HEK293 (cell line): ENCODE data around the gene CACHD1.

Experiments
- CTCF ChIA-PET: fragments of 350-600 bp; formaldehyde crosslinking; extraction: SDS; loops from one replicate; lab custom pipeline; 2021; ENCODE audit warnings: antibody characterized with exemption; lab: Yijun Ruan, JAX
- POLR2A ChIA-PET: fragments of 300-600 bp; formaldehyde crosslinking; extraction: SDS; loops from one replicate; lab custom pipeline; 2020; ENCODE audit warnings: antibody characterized with exemption, inconsistent platforms; lab: Yijun Ruan, JAX
- H3K27ac ChIP-seq: fragments of 200-500 bp; sonication (Bioruptor generic); 2 replicates; pipeline ENCODE4 v1.5.1; 2014; ENCODE audit warnings: low read depth, low read length, control low read depth, inconsistent platforms; ENCODE audit errors: extremely low read depth
- H3K36me3 ChIP-seq, 2 experiments: fragments of 200-500 bp in 1 of 2; sonication (Bioruptor generic) in 1 of 2; 1 replicate in 1 of 2; 2 replicates in 1 of 2; pipeline ENCODE4 v1.5.1; 2014 to 2017; ENCODE audit warnings: inconsistent platforms in 2 of 2, low read length in 2 of 2; ENCODE audit not compliant: control insufficient read depth in 2 of 2, insufficient read depth in 1 of 2
- H3K4me1 ChIP-seq: fragments of 200-500 bp; sonication (Bioruptor generic); 2 replicates; pipeline ENCODE4 v1.5.1; 2014; ENCODE audit warnings: mild to moderate bottlenecking, low read length, inconsistent platforms; ENCODE audit not compliant: control insufficient read depth, insufficient read depth
- H3K4me3 ChIP-seq: 2 replicates; pipeline ENCODE4 v1.5.1; 2011; ENCODE audit warnings: low read depth, mild to moderate bottlenecking, control low read depth, low read length, moderate library complexity
- H3K9me3 ChIP-seq: fragments of 200-500 bp; sonication (Bioruptor generic); 2 replicates; pipeline ENCODE4 v1.5.1; 2014; ENCODE audit warnings: low read depth, low read length, inconsistent platforms; ENCODE audit not compliant: control insufficient read depth, insufficient read depth
- KLF1 ChIP-seq: fragments of 450-650 bp; formaldehyde crosslinking; IDR thresholded peaks from 2 replicates; pipeline ENCODE4 v1.5.1; 2016; ENCODE audit warnings: missing biosample characterization, missing genetic modification characterization
- KLF8 ChIP-seq: fragments of 450-650 bp; formaldehyde crosslinking; IDR thresholded peaks from 2 replicates; pipeline ENCODE4 v1.5.1; 2016; ENCODE audit warnings: missing biosample characterization, missing genetic modification characterization
- OSR2 ChIP-seq: fragments of 450-650 bp; formaldehyde crosslinking; IDR thresholded peaks from 2 replicates; pipeline ENCODE4 v1.5.1; 2016; ENCODE audit warnings: missing biosample characterization, missing genetic modification characterization
- REPIN1 ChIP-seq: fragments of 450-650 bp; formaldehyde crosslinking; IDR thresholded peaks from 2 replicates; pipeline ENCODE4 v1.5.1; 2017; ENCODE audit warnings: missing biosample characterization, missing genetic modification characterization, low read depth
- SALL2 ChIP-seq: fragments of 450-650 bp; formaldehyde crosslinking; IDR thresholded peaks from 2 replicates; pipeline ENCODE4 v1.5.0; 2017; ENCODE audit warnings: missing biosample characterization, mild to moderate bottlenecking, missing genetic modification characterization, borderline replicate concordance
- SETDB1 ChIP-seq: IDR thresholded peaks from one replicate; pipeline ENCODE4 v1.6.1; 2017; ENCODE audit warnings: mild to moderate bottlenecking, low read length, moderate library complexity, mixed read lengths; ENCODE audit not compliant: insufficient read length
- TRIM28 ChIP-seq: IDR thresholded peaks from 2 replicates; pipeline ENCODE4 v1.6.1; 2011; ENCODE audit warnings: low read length, control low read depth, borderline replicate concordance
- WT1 ChIP-seq: fragments of 450-650 bp; formaldehyde crosslinking; IDR thresholded peaks from 2 replicates; pipeline ENCODE4 v1.5.1; 2016; ENCODE audit warnings: missing biosample characterization, missing genetic modification characterization
- ZBTB20 ChIP-seq: fragments of 450-650 bp; formaldehyde crosslinking; IDR thresholded peaks from 2 replicates; pipeline ENCODE4 v1.5.1; 2016; ENCODE audit warnings: missing biosample characterization, missing genetic modification characterization
- ZBTB48 ChIP-seq: fragments of 450-650 bp; formaldehyde crosslinking; IDR thresholded peaks from 2 replicates; pipeline ENCODE4 v1.5.1; 2016; ENCODE audit warnings: missing biosample characterization, missing genetic modification characterization
- ZBTB8A ChIP-seq: fragments of 450-650 bp; formaldehyde crosslinking; IDR thresholded peaks from 2 replicates; pipeline ENCODE4 v1.5.1; 2016; ENCODE audit warnings: missing biosample characterization, missing genetic modification characterization
- ZNF274 ChIP-seq, 2 experiments: fragments of 200-500 bp in 1 of 2; fragments of 450-650 bp in 1 of 2; sonication (Bioruptor generic) in 1 of 2; formaldehyde crosslinking in 1 of 2; IDR thresholded peaks; 2 replicates each; pipeline versions ENCODE4 v1.5.1 to v1.6.1; 2014 to 2016; ENCODE audit warnings: borderline replicate concordance in 1 of 2, inconsistent platforms in 1 of 2, low read length in 1 of 2, missing biosample characterization in 1 of 2, missing genetic modification characterization in 1 of 2
- ZNF292 ChIP-seq: fragments of 450-650 bp; formaldehyde crosslinking; IDR thresholded peaks from 2 replicates; pipeline ENCODE4 v1.5.1; 2016; ENCODE audit warnings: low read depth, missing biosample characterization, missing genetic modification characterization, borderline replicate concordance
- ZNF324 ChIP-seq: fragments of 450-650 bp; formaldehyde crosslinking; IDR thresholded peaks from 2 replicates; pipeline ENCODE4 v1.5.1; 2016; ENCODE audit warnings: missing biosample characterization, missing genetic modification characterization
- ZNF341 ChIP-seq: fragments of 450-650 bp; formaldehyde crosslinking; IDR thresholded peaks from 2 replicates; pipeline ENCODE4; 2016; ENCODE audit warnings: low read depth, missing biosample characterization, missing genetic modification characterization
- ZNF362 ChIP-seq: fragments of 450-650 bp; formaldehyde crosslinking; IDR thresholded peaks from 2 replicates; pipeline ENCODE4 v1.5.1; 2016; ENCODE audit warnings: missing biosample characterization, missing genetic modification characterization
- ZNF529 ChIP-seq: fragments of 450-650 bp; formaldehyde crosslinking; IDR thresholded peaks from 2 replicates; pipeline ENCODE4 v1.5.1; 2017; ENCODE audit warnings: missing genetic modification characterization, missing biosample characterization; ENCODE audit not compliant: insufficient replicate concordance
- ZNF558 ChIP-seq: fragments of 450-650 bp; formaldehyde crosslinking; IDR thresholded peaks from 2 replicates; pipeline ENCODE4 v1.5.1; 2016; ENCODE audit warnings: missing biosample characterization, missing genetic modification characterization
- ZNF596 ChIP-seq: fragments of 450-650 bp; IDR thresholded peaks from 2 replicates; pipeline ENCODE4 v1.5.0; 2018; ENCODE audit warnings: missing biosample characterization, mild to moderate bottlenecking, missing genetic modification characterization, moderate library complexity
- ZNF777 ChIP-seq: fragments of 450-650 bp; formaldehyde crosslinking; IDR thresholded peaks from 2 replicates; pipeline ENCODE4 v1.5.1; 2017; ENCODE audit warnings: missing biosample characterization, missing genetic modification characterization, borderline replicate concordance
- ZSCAN23 ChIP-seq: fragments of 450-650 bp; formaldehyde crosslinking; IDR thresholded peaks from 2 replicates; pipeline ENCODE4 v1.5.1; 2016; ENCODE audit warnings: missing biosample characterization, missing genetic modification characterization
- ZSCAN30 ChIP-seq: fragments of 450-650 bp; IDR thresholded peaks from 2 replicates; pipeline ENCODE4 v1.5.1; 2018; ENCODE audit warnings: missing biosample characterization, mild to moderate bottlenecking, missing genetic modification characterization, moderate library complexity
- TF ChIP-seq, protein P1 (sequence below): fragments of 450-650 bp; formaldehyde crosslinking; IDR thresholded peaks from 2 replicates; pipeline ENCODE4 v1.5.1; 2016; ENCODE audit warnings: missing biosample characterization, missing genetic modification characterization, low read depth
- TF ChIP-seq, protein P2 (sequence below): fragments of 450-650 bp; formaldehyde crosslinking; IDR thresholded peaks from 2 replicates; pipeline ENCODE4 v1.5.1; 2016; ENCODE audit warnings: missing biosample characterization, missing genetic modification characterization
- TF ChIP-seq, protein P3 (sequence below): fragments of 450-650 bp; formaldehyde crosslinking; IDR thresholded peaks from 2 replicates; pipeline ENCODE4 v1.5.1; 2016; ENCODE audit warnings: missing biosample characterization, missing genetic modification characterization

Gene CACHD1

DNA sequence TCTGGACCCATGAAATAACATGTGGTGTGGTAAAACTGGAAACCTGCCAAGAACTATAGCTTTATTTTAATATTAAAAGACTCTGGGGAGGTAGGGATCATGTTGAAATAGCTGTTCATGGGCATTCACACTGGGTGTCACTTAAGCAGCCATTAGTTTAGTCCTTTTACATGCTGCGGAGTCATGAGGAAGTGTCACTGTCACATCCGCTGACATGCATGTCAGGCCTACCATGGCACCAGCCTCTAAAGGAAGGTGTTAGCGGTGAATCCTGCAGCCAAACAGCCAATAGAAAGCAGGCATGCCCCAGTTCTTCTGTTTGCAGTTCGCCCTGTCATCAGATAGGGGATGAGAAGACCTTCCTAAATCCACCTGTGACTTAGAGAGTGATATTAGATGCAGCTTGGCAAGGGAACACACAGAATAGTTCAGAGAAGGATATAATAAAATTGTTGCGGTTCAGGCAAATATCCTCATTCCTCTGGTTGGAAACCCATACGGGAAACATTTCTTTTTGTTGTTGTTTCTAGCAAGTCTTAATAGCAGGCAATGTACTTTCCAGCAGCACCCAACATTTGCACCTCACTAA lies 100.4 kb downstream of the CACHD1 start (continued):
- TF ChIP-seq ZNF596 (tag by site-specific recombination) (no peak), REPIN1 (tag by site-specific recombination) (no peak), ZNF324 (tag by site-specific recombination) (no peak), ZNF777 (tag by site-specific recombination) (no peak), SETDB1 (no peak), ZNF558 (tag by site-specific recombination) (no peak), ZNF274 (IDR thresholded peaks at IDR 0.05; ENCODE audit: low read length) (no peak), ZNF274 (tag by site-specific recombination; IDR thresholded peaks at IDR 0.05; ENCODE audit: borderline replicate concordance) (no peak), ZNF292 (tag by site-specific recombination) (no peak), ZSCAN30 (no peak)
- TF ChIP-seq, protein P1, sequence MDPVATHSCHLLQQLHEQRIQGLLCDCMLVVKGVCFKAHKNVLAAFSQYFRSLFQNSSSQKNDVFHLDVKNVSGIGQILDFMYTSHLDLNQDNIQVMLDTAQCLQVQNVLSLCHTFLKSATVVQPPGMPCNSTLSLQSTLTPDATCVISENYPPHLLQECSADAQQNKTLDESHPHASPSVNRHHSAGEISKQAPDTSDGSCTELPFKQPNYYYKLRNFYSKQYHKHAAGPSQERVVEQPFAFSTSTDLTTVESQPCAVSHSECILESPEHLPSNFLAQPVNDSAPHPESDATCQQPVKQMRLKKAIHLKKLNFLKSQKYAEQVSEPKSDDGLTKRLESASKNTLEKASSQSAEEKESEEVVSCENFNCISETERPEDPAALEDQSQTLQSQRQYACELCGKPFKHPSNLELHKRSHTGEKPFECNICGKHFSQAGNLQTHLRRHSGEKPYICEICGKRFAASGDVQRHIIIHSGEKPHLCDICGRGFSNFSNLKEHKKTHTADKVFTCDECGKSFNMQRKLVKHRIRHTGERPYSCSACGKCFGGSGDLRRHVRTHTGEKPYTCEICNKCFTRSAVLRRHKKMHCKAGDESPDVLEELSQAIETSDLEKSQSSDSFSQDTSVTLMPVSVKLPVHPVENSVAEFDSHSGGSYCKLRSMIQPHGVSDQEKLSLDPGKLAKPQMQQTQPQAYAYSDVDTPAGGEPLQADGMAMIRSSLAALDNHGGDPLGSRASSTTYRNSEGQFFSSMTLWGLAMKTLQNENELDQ (tag by site-specific recombination) = no peak

GRCh38 chr1:64572222-64572900 lies 102.4 kb downstream of the CACHD1 start:
- Histone ChIP-seq H3K36me3 (no peaks in the 10 kb centered on the region), H3K27ac (peak overlapping the region; percentile 17; the same call in 1 of the 2 replicates), H3K4me1 (peaks cover 9% of the 10 kb centered on the region; the same call in 1 of the 2 replicates), H3K9me3 (no peaks in the 10 kb centered on the region), H3K4me3 (no peak overlapping the region)
- CTCF ChIA-PET = no interaction called here
- POLR2A ChIA-PET = no interaction called here
- TF ChIP-seq, protein P2, sequence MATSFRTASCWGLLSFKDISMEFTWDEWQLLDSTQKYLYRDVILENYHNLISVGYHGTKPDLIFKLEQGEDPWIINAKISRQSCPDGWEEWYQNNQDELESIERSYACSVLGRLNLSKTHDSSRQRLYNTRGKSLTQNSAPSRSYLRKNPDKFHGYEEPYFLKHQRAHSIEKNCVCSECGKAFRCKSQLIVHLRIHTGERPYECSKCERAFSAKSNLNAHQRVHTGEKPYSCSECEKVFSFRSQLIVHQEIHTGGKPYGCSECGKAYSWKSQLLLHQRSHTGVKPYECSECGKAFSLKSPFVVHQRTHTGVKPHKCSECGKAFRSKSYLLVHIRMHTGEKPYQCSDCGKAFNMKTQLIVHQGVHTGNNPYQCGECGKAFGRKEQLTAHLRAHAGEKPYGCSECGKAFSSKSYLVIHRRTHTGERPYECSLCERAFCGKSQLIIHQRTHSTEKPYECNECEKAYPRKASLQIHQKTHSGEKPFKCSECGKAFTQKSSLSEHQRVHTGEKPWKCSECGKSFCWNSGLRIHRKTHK (tag by site-specific recombination) = no peak
- TF ChIP-seq WT1 (peak; percentile 53), ZSCAN23 (no peak), ZNF529 (tag by site-specific recombination) (no peak), ZBTB48 (0 out of 2 replicates have a peak, but pooled peaks have one; percentile 20), SALL2 (tag by site-specific recombination) (no peak), OSR2 (tag by site-specific recombination) (0 out of 2 replicates have a peak, but pooled peaks have one; percentile 17), TRIM28 (peak; percentile 85; the same call in 1 of the 2 replicates), ZNF341 (0 out of 2 replicates have a peak, but pooled peaks have one; percentile 43), ZNF362 (no peak), ZBTB20 (peak; percentile 48; the same call in 1 of the 2 replicates), KLF8 (no peak), ZBTB8A (tag by site-specific recombination) (peak; percentile 40; the same call in 1 of the 2 replicates), KLF1 (tag by site-specific recombination) (peak; percentile 40; the same call in 1 of the 2 replicates)
- TF ChIP-seq, protein P3, sequence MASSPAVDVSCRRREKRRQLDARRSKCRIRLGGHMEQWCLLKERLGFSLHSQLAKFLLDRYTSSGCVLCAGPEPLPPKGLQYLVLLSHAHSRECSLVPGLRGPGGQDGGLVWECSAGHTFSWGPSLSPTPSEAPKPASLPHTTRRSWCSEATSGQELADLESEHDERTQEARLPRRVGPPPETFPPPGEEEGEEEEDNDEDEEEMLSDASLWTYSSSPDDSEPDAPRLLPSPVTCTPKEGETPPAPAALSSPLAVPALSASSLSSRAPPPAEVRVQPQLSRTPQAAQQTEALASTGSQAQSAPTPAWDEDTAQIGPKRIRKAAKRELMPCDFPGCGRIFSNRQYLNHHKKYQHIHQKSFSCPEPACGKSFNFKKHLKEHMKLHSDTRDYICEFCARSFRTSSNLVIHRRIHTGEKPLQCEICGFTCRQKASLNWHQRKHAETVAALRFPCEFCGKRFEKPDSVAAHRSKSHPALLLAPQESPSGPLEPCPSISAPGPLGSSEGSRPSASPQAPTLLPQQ (tag by site-specific recombination) = peak; percentile 87
